A172 (cell line): ENCODE measurements around the gene IGFL4. TPM values are rescaled to one million over a fixed set of nuclear protein-coding genes. Genes with fewer than 3 reads are reported as not detected.

ENCODE experiments used
- DNase-seq: peaks from one replicate; pipeline ENCODE4 v3.0.0-alpha.2; 2015; ENCODE audit warnings: low spot score
- total RNA-seq: library from RNA; depleted of rRNA; stranded (reverse); fragments of >200 nt; shearing (Covaris generic); gene quantifications from 2 replicates; pipeline ENCODE4 v1.2.3, GENCODE V29; 2014; rRNA removed

The IGFL4 gene
- not detected in 2 replicates for total RNA-seq

DNA sequence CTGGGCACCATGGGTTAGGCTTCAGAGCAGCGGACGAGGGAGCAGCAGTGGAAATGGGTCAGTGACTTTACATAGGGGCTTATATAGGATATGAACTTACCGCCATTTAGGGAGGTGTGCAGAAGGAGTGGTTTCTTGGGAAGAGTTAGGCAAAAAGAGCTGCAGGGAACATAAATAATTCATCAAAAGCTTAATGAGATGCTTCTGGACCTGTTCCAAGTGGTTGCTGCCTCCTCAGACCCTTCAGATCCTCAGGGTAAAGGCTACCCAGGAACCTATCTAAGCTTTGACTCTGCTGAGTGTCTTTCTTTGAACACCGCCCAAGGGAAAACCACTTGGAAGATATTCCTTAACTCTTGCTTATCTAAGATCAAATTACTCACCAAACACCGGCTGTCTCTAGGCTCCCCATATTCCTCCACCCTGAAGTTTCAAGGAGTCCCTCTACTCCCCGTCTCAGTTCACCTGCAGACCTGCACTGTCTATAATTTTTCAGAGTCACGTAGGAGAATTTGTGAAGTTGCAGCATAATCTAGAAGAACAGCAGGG, at the start of gene IGFL4:
TSS of gene IGFL4 (minus strand) at position 51 of the 549 bp plus-strand sequence. CDS start at position 11, 40 bp downstream.
- peak; percentile 45 for DNase-seq

DNA sequence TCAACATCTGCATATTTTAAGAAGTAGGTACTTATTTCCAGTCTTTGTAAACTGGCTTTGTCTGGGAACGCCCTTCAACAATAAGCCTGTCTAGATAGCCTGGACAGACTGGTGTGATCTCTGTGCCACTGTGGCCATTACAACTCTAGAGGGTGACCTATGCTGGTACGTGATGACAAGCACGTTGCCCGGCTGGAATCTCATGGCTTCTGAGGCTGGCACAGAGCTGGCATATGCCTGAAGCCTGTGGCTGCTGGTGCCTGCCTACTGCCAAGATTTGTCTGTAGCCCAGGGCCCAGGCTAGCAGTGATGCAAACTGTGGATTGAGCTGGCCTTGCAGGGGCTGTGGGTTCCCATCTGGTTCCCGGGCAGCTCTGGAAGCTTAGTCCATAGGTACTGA, 49.6 kb upstream of the IGFL4 start:
- DNase-seq, result no peak

DNA sequence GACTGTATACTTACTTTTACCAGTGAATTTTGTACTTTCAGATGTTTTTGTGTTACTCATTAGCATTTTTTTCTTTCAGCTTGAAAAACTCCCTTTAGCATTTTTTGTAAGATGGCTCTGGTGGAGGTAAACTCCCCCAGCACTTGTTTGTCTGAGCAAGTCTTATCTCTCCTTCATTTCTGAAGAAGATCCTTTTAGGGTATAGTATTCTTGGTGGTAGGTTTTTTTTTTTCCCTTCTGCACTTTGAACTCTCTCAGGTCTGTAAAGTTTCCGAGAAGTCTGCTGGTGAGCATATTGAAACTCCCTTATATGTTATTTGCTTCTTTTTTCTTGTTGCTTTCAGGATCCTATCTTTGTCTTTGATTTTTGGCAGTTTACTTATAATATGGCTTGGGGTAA, 48.6 kb upstream of the IGFL4 start:
- DNase-seq, result no peak

DNA sequence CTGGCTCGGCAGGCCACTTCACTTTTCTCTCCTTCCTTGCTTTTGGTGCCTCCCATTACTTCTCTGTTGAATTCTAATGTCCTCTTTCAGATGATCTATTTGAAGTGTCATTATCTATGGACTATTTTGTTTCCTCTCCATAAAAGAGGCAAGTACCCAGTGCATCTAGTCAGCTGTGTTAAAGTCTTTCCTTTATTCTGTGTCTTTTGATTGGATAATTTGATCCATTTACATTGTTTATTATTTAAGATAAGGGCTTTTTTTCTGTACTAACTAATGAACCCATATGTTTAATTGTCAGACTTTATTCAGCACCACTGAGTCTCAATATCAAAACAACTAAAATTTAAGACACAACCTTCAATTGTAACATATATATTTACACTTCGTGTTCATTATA, 47.3 kb upstream of the IGFL4 start:
- DNase-seq, result no peak

DNA sequence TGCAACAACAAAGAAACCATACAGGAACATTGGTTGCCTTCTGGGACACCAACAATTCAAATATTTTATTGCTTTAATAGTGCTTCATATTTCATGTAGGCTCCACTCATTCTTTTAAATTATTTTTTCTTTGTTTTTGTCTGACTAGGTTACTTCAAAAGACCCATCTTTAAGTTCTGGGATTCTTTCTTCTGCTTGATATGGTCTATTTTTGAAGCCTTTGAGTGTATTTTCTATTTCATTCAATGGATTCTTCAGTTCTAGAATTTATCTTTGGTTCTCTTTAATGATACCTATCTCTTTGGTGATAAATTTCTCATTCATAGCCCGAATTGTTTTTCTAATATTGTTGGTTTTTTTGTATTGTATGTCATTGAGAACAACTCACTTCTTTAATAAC, 45.1 kb upstream of the IGFL4 start:
- no peak for DNase-seq

DNA sequence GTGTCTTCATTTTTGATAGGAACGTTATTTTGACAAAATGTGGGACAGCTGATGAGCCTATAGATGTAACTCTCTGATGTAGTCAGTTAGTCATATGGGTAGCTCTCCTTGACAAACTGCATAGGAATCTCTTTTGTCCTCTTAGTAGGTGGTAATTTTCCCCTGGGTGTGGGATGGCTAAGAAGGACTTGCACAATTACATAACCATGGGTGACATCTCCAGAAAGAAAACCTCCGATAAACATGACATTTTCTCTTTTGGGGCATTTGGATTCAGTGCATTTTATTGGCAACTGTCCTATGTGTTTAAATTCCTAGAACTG, 41.9 kb upstream of the IGFL4 start:
- DNase-seq, result peak; percentile 4

DNA sequence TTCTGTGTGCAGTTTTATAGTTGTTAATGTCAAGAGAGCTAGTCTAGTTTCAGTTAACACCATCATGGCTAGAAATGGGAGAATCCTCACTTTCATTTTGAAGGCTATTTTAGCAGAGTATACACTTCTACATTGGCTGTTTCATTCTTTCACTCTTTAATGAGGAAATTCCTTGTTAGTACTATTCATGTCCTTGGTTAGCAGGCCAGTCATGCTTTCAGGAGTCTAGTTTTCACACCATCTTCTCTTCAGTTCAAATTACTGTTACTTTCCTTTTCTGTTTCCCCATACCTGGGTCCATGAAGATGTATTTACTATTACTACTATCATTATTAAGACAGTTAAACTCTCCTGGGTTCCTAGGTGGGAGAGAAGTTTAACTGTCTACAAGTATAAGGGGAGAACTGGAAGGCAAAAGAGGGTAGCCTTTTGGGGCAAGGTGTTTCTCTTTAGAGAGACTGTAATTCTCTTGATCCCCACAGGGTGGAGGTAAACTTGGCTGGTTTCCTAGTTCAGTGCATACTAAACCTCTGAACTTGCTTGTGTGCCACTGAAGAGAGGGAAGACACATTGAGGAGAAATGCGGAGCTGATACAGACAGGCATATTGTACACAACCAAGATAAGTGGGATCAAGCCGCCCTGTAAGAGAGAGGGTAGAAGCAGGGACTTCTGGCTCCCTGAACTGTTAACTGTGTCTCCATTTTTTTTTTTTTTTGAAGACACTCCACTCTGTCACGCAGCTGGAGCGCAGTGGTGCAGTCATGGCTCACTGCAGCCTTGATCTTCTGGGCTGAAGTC, 41.3 kb upstream of the IGFL4 start:
- DNase-seq, result peak; percentile 39

DNA sequence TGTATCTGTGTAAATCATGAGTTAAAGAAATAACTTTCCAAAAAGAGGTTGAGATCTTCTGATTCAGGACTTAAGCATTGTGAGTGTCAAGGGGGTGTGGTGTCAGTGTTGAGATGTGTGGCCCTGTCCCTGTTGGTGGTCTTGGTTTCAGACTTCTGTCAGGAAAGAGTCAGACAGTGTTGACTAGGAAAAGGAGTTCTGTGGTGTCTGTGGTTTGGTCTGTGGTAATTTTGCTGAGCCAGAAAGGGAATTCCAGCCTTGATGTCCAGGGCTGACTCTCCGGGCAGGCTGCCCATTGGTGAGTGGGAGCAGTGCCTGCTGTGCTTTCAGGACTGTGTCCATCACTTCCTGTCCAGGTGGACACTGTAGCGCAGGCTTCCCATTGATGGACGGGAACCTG, 39.8 kb upstream of the IGFL4 start:
- peak; percentile 91 for DNase-seq

DNA sequence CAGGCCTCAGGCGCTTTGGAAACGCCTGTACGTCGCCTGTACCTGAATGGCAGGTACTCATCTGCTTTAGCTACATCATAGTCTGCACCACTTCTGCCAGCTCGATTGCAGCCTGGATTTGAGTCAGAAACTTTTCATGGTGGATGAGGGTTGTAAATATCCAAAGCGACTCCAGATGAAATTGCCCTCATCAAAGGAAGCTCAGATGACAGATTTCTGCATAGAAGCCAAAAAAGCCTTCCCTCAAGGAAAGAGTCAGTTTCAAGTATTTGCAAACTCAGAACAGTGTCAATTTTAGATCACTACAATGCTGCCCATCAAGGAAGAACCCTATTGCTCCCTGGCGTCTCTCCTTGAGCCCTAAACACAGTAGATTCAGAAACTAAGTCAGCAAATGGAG, 38.8 kb upstream of the IGFL4 start:
- DNase-seq, result no peak

DNA sequence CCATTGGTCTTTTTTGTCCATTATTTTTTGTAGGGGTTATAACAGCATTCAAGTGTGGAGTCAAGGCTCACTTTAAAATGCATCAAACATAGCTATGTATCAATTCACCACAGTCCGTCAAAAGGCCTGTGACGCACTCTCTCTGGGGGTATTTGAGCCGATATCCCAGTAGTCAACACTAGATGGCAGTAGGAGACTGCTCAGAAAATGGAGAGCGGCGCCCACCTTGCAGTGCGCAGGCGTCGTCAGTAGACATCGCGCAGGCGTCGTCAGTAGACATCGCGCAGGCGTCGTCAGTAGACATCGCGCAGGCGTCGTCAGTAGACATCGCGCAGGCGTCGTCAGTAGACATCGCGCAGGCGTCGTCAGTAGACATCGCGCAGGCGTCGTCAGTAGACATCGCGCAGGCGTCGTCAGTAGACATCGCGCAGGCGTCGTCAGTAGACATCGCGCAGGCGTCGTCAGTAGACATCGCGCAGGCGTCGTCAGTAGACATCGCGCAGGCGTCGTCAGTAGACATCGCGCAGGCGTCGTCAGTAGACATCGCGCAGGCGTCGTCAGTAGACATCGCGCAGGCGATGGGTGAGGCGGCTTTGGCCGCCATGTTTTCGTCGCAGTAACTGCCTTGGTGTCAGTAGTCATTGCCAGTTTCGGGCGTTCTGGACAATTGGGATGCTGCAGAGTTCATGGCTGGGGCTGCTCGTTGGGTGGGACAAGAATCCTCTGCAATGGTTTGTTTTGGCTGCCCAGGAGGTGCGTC, 38.0 kb upstream of the IGFL4 start:
- peak; percentile 48 for DNase-seq

DNA sequence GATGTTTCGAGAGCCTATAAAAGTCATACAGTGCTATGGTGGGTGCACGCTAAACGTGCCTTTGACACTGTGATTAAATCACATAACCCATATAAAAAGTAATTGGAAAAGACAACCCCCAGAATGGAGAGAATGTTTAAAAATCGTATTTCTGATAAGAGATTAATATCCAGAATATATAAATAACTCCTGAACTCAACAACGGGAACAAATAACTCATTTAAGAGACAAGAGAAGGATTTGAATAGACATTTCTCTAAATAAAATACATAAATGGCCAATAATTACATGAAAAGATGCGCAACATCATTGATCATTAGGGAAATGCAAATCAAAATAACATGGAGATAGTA, 37.0 kb upstream of the IGFL4 start:
- DNase-seq, result no peak

DNA sequence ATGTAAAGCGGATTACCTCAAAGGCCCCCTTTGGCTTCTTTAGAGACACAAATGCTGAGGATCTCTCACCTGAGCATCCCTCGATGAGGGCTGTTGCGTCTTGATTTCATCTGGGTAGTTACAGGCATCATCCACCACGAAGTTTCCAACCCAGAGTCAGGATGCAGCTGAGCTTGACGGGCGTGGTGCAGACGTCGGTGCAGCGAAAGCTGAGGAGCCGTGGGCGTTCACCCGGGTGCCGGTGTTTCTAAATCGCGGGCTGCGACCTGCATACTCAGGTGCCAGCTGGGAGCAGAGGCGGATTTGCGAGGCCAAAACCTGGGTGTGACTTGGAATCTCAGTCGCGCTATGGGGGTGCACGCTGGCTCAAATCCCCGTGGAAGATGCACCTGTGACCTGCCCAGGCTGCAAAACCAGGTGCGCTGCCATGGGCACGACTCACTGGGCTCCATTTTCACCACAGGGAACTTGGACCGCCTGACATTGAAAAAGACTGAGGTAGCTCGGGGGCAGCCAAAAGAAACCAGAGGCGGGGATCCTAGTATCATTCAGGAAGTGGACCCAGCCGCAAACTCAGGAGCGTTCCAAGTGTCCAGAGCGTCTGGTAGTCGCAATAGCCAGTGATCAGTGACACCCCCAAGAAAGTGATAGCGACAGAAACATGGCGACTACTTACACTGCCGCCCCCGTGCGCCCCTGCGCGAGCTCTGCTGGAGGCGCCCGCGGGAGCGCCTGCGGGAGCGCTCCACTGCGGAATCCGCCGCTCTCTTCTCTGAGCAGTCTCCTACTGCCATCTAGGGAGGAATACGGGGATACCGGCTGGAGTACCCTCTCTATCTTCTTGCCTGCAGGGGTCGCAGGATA, 36.4 kb upstream of the IGFL4 start:
- DNase-seq, result peak; percentile 58

DNA sequence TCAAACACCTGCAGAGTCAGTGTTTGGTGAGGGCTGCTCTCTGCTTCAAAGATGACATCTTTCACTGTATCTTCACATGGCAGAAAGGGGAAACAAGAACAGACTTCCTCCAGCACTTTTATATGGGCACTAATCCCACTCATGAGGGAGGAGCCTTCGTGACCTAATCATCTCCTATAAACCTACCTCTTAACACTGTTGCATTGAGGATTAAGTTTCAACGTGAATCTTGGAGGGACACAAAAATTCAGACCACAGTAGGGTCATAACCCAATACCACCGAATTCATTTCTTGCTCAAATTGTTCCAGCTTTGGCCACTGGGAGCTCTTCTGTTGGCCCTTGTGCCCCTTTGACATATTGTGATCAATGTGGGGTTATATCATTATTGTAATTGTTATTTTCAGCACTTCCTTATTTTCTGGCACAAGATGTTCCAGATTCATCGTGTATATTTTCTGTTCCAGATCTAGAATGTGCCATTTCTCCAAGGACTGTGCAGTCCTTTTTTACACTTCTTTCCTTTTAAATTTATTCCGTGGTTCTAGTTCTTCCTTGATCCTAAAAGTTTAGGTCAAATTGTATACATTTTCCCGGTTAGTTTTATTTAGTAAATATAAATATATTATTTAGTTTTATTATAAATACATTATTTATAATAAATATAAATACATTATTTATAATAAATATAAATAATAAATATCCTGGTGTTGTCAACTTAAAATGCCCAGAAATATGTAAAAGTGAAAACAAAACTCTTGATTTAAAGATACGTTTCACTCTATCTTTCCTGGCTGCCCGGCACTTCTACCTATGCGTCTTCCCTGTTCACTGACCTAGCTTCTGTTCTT, 35.5 kb upstream of the IGFL4 start:
- no peak for DNase-seq

DNA sequence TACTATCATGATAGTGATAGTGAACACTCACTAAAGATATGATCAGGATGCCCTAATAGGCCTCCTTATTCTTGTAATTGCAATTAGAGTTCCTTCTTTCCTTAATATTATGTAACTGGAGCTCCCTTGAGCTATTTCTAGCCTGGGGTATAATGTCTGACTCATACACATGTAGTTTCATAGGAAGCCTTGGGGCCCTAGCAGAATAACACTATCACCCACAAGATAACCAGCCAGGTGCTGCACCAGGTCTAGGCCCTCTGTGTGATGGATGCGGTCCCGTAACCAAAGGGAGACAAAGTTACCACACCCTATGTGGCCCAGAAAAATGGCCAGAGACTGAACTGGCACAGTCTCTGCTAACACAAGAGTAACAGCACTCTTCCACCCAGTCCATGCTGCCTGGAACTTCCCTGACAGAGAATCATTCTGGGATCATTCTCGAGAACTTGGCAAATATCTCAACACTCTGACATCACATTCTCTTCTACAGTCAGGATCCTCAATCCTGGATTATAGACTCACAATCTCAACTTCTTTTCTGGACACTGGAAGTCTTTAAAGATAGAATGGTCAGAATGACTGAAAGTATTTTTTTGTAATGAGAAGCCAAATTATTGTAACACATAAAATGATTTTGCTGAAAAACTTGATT, 32.6 kb upstream of the IGFL4 start:
- DNase-seq, result no peak

DNA sequence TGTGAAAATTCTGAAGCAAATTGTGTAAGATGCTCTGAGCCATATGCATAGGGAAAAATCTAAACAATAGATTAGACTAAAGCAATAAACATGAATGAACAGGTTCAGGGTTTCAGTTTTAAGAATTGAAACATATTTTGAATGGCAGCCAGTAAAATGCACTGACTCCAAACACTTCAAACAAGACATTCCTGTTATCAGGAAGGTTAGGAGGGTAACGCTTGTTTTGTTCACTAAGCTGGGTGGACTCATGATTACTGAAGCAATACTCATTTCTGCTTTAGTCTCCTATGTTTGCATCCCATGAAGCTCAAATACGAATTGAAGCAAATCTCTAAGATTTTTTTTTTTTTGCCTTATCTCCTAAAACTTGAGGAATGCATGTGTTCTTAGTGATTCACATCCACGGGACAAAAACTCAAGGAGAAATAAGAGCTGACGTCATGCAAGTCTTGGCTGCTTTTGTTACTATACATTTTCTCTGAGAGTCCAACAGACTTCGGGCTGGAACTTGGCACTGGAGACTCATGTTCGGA, 29.1 kb upstream of the IGFL4 start:
- DNase-seq, result peak; percentile 79

DNA sequence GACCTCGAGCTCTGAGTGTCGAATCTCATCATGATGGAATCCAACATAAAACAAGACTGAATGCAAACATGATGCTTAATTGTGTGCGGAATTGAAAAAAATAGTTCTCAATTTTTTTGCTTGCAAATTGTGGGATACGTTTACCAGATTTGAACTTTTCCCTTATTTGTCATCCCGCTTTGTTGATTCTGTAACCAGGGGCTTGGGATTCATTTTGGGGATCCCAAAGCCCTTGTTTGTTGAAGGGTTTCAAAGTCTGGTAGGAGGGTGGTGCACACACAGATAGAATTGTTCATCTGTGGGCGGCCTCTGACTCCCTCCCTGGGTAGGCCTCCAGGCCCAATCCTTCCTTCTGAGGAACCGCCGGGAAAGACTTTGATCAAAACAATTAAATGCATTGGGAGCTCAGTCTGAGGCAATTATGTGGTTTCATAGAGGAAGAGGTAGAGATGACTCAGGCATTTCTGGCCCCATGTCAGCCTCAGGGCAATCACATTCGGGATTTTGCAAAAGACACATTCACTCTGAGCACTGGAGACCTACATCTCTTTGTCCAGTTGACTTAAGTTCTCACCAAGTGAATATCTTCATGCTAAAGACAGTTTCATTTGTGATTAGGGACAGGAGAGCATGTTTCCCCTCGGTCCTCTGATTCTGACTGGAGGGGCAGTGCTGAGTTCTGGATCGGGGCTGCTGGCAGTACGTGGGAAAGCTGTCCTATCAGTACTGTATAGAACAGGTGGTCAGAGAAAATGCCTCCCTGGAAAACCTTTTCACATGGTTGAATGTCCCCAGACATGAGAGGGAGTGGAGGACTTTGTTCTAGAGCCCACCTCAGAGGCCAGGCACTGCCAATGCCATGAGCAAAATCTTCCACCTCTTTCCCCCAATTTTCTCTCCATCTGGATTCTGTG, 27.8 kb upstream of the IGFL4 start:
- DNase-seq, result peak; percentile 88

DNA sequence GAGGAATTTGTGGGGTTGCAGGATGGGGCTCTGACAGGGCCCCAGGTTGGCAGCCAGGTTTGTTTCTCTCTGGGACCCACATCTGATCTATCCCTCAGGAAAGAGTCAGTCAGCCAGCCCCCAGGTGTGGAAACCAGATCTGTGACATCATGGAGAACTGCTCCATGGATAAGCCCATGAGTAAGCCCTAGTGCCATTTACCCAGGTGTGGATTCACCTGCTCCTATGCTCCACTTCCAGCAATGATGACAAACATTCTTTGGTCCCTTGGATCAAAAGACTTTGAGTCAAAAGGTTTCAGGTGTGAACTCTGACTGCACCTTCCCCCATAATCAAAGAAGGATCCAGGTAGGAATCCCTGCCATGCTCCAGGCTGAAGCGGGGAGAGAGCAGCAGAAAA, 26.9 kb upstream of the IGFL4 start:
- no peak for DNase-seq

DNA sequence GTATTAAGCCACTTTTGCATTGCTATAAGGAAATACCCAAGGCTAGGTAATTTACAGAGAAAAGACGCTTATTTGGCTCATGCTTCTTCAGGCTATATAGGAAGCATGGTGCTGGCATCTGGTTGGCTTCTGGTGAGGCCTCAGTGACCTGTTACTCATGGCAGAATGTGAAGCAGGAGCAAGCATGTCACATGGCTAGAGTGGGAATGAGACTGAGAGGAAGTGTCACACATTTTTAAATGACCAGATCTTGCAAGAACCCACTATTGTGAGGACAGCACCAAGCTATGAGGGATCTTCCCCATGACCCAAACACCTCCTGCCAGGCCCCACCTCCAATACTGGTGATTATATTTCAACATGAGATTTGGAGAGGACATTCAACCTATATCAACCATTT, 25.7 kb upstream of the IGFL4 start:
- DNase-seq, result no peak

DNA sequence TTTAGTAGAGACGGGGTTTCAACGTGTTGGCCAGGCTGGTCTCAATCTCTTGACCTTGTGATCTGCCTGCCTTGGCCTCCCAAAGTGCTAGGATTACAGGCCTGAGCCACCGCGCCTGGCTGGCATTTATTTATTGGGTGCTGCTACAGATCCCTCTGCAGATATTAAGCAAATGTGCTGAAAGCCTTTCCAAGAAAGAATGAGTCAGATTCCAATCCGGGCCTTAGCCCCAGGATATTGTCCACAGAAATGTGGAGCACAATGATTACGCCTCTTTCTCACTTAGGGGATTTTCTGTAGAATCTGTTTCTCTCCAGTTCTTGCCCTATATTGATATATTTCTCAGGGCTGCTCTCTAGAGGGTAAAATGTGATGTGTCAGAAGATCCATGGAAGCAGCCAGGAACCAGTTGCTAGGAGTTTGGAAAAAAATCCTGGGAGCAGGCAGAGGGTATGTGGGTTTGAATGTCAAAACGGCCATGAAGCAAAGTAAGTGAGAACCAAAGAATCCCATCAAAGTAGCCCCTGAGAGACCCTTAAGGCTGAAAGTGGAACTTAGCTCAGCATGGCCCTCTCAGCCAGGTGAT, 24.8 kb upstream of the IGFL4 start:
- peak; percentile 66 for DNase-seq
